ENCODE measurements around the gene NUDT14. TPM values are rescaled to one million over a fixed set of nuclear protein-coding genes. Genes with fewer than 3 reads are reported as not detected.

The NUDT14 gene
- total RNA-seq, 4 donors from 2014 or later, result 12.1 to 22.3 (median 16.6) TPM

DNA sequence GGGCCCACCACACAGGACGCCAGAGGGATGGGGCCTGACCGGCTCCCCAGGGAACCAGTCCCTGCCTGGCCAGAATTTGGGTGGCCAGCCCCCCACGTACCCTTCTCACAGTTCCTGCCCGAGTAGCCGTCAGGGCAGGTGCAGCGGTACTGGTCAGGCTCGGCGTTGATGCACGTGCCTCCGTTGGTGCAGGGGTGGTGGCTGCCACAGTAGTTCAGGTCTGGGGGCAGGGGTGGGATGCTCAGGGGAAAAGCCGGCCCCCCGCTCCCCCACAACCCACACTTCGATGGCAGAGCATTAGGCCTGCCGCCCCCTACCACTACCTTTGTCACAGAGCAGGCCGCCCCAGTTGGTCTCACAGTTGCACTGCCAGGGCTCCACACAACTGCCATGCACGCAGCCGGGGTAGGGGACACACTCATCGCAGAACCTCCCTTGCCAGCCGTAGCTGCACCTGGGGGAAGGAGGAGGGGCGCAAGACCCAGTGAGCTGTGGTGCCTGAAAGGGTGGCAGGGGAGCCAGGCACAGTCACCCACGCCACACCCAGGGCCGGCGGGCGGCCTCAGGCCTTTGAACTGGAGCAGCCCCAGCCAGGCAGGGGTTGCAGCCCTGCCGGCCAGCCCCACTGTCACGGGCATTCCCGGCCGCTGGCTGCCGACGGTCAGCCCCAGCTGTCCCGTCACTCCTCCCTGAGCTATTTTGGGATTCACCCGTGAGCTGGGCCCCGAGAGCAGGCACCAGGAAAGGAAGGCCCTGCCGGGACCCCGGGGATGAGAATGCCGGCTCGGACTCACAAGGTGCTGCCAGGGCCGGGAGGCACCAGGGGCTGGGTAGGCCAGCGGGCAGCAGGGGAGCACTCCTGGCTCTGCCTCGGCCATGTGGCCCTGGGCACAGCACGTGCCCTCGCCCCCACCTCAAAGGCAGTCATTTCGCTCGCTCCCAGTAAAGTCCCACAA lies 29.0 kb downstream of the NUDT14 start:
- ATAC-seq (ENCODE audit: low FRiP score), result no peak
- TF ChIP-seq, protein P1, sequence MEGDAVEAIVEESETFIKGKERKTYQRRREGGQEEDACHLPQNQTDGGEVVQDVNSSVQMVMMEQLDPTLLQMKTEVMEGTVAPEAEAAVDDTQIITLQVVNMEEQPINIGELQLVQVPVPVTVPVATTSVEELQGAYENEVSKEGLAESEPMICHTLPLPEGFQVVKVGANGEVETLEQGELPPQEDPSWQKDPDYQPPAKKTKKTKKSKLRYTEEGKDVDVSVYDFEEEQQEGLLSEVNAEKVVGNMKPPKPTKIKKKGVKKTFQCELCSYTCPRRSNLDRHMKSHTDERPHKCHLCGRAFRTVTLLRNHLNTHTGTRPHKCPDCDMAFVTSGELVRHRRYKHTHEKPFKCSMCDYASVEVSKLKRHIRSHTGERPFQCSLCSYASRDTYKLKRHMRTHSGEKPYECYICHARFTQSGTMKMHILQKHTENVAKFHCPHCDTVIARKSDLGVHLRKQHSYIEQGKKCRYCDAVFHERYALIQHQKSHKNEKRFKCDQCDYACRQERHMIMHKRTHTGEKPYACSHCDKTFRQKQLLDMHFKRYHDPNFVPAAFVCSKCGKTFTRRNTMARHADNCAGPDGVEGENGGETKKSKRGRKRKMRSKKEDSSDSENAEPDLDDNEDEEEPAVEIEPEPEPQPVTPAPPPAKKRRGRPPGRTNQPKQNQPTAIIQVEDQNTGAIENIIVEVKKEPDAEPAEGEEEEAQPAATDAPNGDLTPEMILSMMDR (IDR thresholded peaks at IDR 0.05), result no peak
- DNase-seq (ENCODE audit: low spot score), result no peak

DNA sequence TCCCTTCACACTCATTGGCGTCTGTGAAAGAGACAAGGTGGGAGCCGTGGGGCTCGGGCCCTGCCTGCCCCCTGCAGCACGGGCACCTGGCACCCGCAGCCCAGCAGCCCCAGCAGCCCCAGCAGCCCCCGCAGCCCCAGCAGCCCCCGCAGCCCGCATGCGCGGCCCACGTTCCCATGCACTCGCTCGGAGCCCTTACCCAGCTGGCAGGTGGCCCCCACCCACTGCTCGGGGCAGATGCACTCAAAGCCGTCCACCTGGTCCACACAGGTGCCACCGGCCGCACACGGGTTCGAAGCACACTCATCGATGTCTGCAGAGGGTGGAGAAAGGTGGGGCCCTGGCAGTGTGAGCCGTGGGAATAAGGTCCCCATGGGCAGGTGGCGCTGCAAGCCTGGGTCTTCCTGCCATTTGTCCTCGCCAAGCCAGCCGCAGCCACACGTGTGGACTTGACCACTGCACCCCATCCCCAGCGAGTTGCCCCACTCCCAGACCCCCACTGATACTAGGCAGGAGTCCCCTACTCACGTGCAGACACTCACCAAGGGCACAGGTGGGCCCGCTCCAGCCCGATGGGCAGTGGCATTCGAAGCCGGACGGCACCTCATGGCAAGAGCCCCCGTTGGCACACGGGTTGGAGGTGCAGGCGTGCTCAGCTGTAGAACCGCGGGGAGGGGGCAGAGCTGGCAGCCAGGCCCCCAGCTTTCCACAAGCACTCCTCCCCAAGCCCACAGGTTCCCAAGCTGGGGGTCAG lies 29.9 kb downstream of the NUDT14 start:
- ATAC-seq (ENCODE audit: low FRiP score) (no peak), DNase-seq (ENCODE audit: low spot score) (no peak)
- TF ChIP-seq, protein P1 (IDR thresholded peaks at IDR 0.05), result no peak

DNA sequence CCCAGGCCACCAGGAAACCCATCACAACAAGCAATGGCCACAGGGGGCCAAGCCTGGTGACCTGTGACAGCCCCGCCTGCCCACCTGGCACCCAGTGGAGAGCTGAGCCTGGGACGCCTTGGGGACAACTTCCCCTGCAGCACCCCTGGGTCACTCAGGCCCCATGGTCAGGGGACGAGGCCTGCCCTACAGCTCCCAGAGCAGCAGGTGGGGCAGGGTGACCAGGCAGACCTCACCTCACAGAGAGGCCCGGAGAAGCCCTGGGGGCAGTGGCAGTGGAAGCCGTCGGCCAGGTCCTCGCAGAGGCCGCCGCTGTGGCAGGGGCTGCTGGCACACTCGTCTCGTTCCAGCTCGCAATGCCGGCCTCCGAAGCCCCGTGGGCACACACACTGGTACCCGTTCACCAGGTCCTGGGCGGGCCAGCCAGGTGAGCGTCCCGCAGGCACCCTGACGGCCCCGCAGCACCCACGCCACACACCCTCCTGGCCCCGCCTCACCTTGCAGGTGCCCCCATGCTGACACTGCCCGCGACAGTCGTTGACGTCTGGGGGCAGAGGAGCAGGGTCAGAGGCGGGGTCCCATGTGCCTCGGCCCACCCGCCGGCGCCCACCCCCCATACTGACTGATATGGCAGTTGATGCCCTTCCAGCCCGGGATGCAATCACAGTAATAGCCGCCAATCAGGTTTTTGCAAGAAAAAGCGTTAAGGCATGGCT lies 30.6 kb downstream of the NUDT14 start:
- TF ChIP-seq, protein P1 (IDR thresholded peaks at IDR 0.05), result no peak
- DNase-seq (ENCODE audit: low spot score), result no peak
- no peak for ATAC-seq (ENCODE audit: low FRiP score)

DNA sequence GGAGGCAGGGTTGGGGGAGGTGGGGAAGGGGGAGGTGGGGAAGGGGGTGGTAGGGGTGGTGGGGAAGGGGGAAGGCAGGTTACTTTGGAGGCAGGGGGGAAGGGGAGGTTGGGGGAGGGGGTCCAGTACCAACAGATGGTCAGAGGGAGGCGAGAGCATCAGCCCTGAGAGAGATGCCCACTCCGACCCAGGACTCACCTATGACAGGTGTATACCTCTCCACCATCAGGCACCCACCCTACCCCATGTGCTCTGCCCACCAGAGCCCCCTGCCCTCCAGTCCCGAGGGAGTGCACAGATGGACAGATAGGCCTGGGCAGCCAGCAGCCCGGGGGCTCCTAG lies 31.1 kb downstream of the NUDT14 start:
- TF ChIP-seq, protein P1 (IDR thresholded peaks at IDR 0.05), result no peak

DNA sequence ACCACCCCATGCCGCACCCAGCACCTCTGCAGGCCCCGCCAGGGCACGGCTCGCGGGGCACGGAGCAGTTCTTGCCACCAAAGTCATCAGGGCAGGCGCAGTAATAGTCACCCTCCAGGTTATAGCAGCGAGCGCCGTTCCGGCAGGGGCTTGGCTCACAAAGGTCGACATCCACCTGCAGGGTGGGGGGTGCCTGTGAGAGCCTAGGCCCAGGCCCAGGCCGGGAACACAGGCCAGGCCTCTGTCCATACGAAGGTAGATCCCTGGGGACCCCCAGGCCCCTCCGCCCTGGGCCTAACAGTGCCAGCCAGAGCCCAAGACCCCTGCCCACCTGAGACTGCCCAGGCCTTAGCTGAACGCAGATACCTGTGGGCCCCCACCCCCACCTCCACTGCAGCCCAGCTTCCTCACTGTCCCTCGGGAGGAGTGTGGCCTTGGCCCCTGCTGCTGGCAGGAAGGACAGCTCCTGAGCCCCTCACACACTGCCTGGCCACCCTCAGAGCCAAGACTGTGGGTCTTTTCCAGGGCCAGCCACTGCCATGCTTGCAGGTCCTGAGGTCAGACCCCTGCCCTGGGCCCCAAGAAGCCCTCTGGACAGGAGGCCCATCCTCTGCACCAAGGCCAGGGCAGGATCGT lies 31.8 kb downstream of the NUDT14 start:
- ATAC-seq (ENCODE audit: low FRiP score), result no peak
- TF ChIP-seq, protein P1 (IDR thresholded peaks at IDR 0.05), result no peak
- no peak for DNase-seq (ENCODE audit: low spot score)

More for the DNA sequence above, 31.1 kb downstream of the NUDT14 start:
- ATAC-seq (ENCODE audit: low FRiP score) (no peak), DNase-seq (ENCODE audit: low spot score) (no peak)

DNA sequence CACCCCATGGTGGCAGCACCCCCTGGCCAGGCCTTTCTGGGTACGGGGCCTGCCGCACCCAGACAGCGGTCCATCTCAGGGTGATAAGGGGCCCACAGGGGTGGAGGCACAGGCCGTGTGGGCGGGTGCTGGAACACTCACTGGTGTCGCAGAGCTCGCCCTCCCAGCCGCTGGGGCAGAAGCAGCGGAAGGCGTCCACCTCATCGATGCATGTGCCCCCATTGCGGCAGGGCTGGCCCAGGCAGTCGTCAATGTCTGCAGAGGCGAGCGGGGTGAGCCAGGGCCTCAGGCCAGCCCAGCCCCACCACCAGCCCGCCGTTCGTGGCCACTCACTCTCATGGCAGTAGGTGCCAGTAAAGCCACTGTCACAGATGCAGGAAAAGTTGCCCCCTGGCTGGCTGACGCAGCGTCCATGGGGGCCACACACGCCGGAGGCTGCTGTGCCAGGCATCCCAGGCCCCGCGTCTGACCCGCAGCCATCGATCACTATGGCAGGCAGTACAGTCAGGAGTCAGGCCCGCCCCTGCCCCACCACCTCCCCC lies 32.4 kb downstream of the NUDT14 start:
- no peak for DNase-seq (ENCODE audit: low spot score)
- TF ChIP-seq, protein P1 (IDR thresholded peaks at IDR 0.05), result no peak
- no peak for ATAC-seq (ENCODE audit: low FRiP score)
